ENCODE results near the gene ANKS1B. TPM values are rescaled to one million over a fixed set of nuclear protein-coding genes. Genes with fewer than 3 reads are reported as not detected.

The ANKS1B gene
- total and polyA plus RNA-seq, 2 of the 4 experiments (the other 2 are of a cell fraction) = 0.17 to 0.18 TPM

DNA sequence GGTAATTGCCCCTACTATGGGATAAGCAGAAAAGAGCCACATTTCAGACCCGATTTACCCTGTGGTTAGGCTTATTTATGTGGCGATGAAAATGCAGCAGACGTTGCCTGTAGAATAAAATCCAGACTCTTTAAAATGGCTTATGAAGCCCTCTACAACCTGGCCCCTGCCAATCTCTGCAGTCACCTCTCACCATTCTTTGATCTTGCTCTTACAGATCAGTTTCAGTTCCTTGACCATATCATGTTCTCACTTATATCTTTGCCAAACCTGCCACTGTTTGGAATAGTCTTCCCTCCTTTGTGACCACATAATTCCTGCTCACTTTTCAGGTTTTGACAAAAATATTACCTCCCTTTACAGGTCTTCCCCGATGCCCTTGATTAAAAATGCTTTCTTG lies 601.5 kb downstream of the ANKS1B start:
- Histone ChIP-seq H3K4me3 (ENCODE audit: insufficient read depth, low read depth, low read length) (no peak overlapping the region), H2BK20ac (ENCODE audit: low read depth, low read length) (no peak overlapping the region), H3K9me1 (ENCODE audit: insufficient read depth, low read length) (no peaks in the 10 kb centered on the region), H2AFZ (replicated peaks; ENCODE audit: low read length, poor library complexity) (no peak overlapping the region), H2BK5ac (ENCODE audit: low read depth, low read length, poor library complexity, severe bottlenecking) (no peak overlapping the region), H3K27me3 (ENCODE audit: control insufficient read depth, insufficient read depth, low read length) (no peaks in the 10 kb centered on the region), H3K4me2 (ENCODE audit: low read depth, low read length) (no peak overlapping the region), H3K14ac (replicated peaks; ENCODE audit: low read depth, low read length) (no peak overlapping the region), H3K23ac (ENCODE audit: low read depth, low read length) (no peak overlapping the region), H2AK5ac (ENCODE audit: low read depth, low read length) (no peak overlapping the region), H3K27ac (ENCODE audit: insufficient read depth, low read length) (no peak overlapping the region), H4K8ac (ENCODE audit: low read depth in 2 of 2, low read length in 2 of 2) (no peak overlapping the region), H4K5ac (ENCODE audit: low read depth, low read length) (no peak overlapping the region), H3K79me1 (ENCODE audit: low read depth in 1 of 2, low read length in 2 of 2) (no peaks in the 10 kb centered on the region), H3K4me1 (ENCODE audit: control insufficient read depth, insufficient read depth, low read length) (no peaks in the 10 kb centered on the region), H4K20me1 (ENCODE audit: insufficient read depth, low read length) (no peaks in the 10 kb centered on the region), H3K4ac (ENCODE audit: low read depth, low read length) (no peak overlapping the region), H2AK9ac (replicated peaks; ENCODE audit: low read depth, low read length, poor library complexity) (no peak overlapping the region), H3K56ac (ENCODE audit: extremely low read depth, insufficient read depth, low read length) (no peak overlapping the region), H3K9me3 (ENCODE audit: control insufficient read depth, insufficient read depth, low read length) (no peaks in the 10 kb centered on the region; the same call in 1 of the 2 replicates), H2BK15ac (ENCODE audit: low read depth, low read length) (no peak overlapping the region), H4K91ac (ENCODE audit: insufficient read depth, low read depth, low read length) (no peak overlapping the region), H3K9ac (ENCODE audit: low read depth, low read length) (no peak overlapping the region), H3K36me3 (ENCODE audit: control insufficient read depth, insufficient read depth, low read length) (no peaks in the 10 kb centered on the region), H2BK120ac (ENCODE audit: low read depth, low read length) (no peak overlapping the region), H3K18ac (ENCODE audit: low read depth, low read length) (no peak overlapping the region)
- no TSS peak for BruUV-seq (replicated peaks)
- no CpG with 5 or more reads among the region's 4 CpGs for WGBS, 2 experiments (ENCODE audit: extremely low coverage in 2 of 2, insufficient read length in 1 of 2)
- ChIA-PET POLR2A (ENCODE audit: unreplicated experiment) (no interaction called here), CTCF (no interaction called here)
- TF ChIP-seq RCOR1 (IDR thresholded peaks at IDR 0.05; ENCODE audit: insufficient replicate concordance, low read length) (no peak), MAZ (IDR thresholded peaks at IDR 0.05; ENCODE audit: borderline replicate concordance, low read depth, low read length) (no peak), NFE2L2 (IDR thresholded peaks at IDR 0.05; ENCODE audit: low read depth, low read length) (no peak), MAFK (IDR thresholded peaks at IDR 0.05; ENCODE audit: low read depth, low read length) (no peak), POLR2A (IDR thresholded peaks at IDR 0.05; ENCODE audit: low read depth, low read length) (no peak), FOS (IDR thresholded peaks at IDR 0.05; ENCODE audit: low read depth, low read length) (no peak), RAD21 (IDR thresholded peaks at IDR 0.05; ENCODE audit: low read length) (no peak), SMC3 (IDR thresholded peaks at IDR 0.05; ENCODE audit: low read depth, low read length) (no peak)
- TF ChIP-seq, protein P1, sequence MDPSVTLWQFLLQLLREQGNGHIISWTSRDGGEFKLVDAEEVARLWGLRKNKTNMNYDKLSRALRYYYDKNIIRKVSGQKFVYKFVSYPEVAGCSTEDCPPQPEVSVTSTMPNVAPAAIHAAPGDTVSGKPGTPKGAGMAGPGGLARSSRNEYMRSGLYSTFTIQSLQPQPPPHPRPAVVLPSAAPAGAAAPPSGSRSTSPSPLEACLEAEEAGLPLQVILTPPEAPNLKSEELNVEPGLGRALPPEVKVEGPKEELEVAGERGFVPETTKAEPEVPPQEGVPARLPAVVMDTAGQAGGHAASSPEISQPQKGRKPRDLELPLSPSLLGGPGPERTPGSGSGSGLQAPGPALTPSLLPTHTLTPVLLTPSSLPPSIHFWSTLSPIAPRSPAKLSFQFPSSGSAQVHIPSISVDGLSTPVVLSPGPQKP (IDR thresholded peaks at IDR 0.05; ENCODE audit: borderline replicate concordance, low read depth, low read length) = no peak
- intact Hi-C loops (cut with micrococcal nuclease) (no loop called here), in situ Hi-C loops (cut with MboI; ENCODE audit: low sequenced_read_pairs) (no loop called here), dilution Hi-C loops (cut with HindIII; ENCODE audit: low sequenced_read_pairs, unreplicated experiment) (no loop called here)
- DNase-seq (no peak), ATAC-seq (ENCODE audit: low read depth) (no peak)

Data from IMR-90 (cell line).